D721Med (cell line): ENCODE data around the gene ZNF710.

Experiments
- DNase-seq: peaks from one replicate; pipeline ENCODE4 v3.0.0; 2011; ENCODE audit warnings: low spot score; ENCODE audit not compliant: insufficient read length
- FAIRE-seq: peaks from 2 replicates; lab custom pipeline; 2011; peaks lifted over from hg19 to GRCh38; lab: Jason Lieb, UNC
- CTCF ChIP-seq: IDR thresholded peaks from 2 replicates; pipeline ENCODE4 v1.5.1; 2012; ENCODE audit warnings: mild to moderate bottlenecking, control low read depth; ENCODE audit not compliant: insufficient read depth; ENCODE audit errors: missing control alignments

The ZNF710 gene

GRCh38 chr15:90054618-90055097 is 53.5 kb downstream of the ZNF710 start:
- DNase-seq = no peak
- FAIRE-seq = no peak
- no peak for TF ChIP-seq CTCF

DNA sequence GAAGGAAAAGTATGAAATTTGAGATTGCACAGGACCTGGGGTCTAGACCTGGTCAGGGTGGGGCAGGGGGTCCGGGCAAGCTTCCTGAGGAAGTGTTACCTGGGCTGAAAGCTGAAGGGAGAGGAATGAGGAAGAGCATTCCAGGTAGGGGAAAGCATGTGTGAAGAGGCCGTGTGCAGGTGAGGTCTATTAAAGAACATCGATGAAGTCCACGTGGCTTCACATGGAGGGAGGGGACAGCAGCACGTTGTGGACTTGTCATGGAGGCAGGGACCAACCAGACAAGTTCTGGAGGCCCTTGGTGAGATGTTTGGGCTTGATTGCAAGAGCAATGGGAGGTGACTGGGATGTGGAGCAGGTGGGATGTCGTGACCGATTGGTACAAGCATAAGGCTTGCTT is 54.1 kb downstream of the ZNF710 start:
- no peak for FAIRE-seq
- TF ChIP-seq CTCF = no peak
- no peak for DNase-seq

GRCh38 chr15:90056529-90056928 is 55.4 kb downstream of the ZNF710 start:
- DNase-seq (no peak), FAIRE-seq (no peak)
- no peak for TF ChIP-seq CTCF

GRCh38 chr15:90058308-90058707 is 57.2 kb downstream of the ZNF710 start:
- DNase-seq (no peak), FAIRE-seq (no peak)

DNA sequence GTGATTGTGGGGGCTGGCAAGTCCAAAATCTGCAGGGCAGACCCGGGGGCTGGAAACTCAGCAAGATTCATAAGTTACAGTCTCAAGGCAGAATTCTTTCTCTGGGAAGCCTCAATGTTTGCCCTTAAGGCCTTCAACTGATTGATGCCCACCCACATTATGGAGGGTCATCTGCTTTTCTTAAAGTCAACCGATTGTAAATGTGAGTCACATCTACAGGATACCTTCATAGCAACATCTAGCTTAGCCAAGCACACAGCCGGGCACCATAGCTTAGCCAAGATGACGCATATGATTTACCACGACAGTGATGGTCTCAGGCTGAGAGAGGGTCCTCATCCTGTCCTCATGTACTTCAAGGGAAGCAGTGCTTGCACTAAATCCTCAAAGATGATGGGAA is 57.7 kb downstream of the ZNF710 start:
- DNase-seq (no peak), FAIRE-seq (no peak)
- no peak for TF ChIP-seq CTCF

More at GRCh38 chr15:90058308-90058707, 57.2 kb downstream of the ZNF710 start:
- TF ChIP-seq CTCF = no peak

DNA sequence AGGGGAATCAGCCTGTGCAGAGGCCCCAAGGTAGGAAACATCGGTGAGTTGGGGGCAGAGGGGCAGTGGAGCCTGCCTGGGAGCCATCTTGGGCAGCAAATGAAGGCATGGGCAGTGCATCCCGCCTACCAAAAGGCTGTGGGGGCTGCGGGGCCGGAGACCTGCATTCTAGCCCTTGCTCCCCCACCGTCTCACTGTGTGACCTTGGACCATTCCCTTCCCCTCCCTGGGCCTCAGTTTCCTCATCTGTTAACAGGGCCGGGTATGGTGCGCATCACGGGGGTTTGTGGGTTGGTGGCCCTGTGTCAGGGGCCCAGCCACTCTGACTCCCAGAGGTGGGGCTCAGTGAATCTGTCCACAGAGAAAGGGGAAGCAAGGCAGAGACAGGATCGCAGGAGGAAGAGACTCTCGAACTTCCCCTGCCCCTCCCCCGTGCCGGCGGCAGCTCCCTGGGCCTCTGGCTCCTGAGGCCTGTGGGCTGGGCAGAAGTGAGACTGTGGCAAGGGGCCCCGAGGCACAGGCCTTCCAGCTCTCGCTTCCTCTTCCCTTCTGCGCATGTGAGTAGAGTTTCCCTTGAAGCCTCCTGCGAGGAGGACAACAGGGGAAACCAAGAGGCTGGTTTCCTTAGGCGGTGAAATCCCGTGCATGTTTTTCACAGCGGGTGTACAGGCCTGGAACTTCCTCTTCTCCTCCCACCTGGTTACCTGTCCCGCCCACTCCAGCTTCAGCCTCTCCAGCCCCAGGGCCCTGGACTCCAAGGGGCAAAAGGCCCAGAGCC is 58.3 kb downstream of the ZNF710 start:
- TF ChIP-seq CTCF = no peak
- DNase-seq = no peak
- no peak for FAIRE-seq

GRCh38 chr15:90060797-90061196 is 59.7 kb downstream of the ZNF710 start:
- FAIRE-seq (no peak), DNase-seq (no peak)
- TF ChIP-seq CTCF = no peak
